Fibroblast of gingiva (primary cell): ENCODE data around the gene MYOC.
"Not testable (repeated sequence)": the region's sequence is repeated elsewhere in the genome, so short reads cannot be mapped to it uniquely, and the experiment has no call there.

Source experiments
- DNase-seq: peaks from one replicate; pipeline ENCODE4 v3.0.0-alpha.2; 2011; ENCODE audit warnings: low read depth

MYOC gene

GRCh38 chr1:171652234-171652822, at the start of gene MYOC:
MYOC (minus strand) TSS chr1:171652688; CDS start chr1:171652611, 77 bp downstream.
- DNase-seq, result no peak

DNA sequence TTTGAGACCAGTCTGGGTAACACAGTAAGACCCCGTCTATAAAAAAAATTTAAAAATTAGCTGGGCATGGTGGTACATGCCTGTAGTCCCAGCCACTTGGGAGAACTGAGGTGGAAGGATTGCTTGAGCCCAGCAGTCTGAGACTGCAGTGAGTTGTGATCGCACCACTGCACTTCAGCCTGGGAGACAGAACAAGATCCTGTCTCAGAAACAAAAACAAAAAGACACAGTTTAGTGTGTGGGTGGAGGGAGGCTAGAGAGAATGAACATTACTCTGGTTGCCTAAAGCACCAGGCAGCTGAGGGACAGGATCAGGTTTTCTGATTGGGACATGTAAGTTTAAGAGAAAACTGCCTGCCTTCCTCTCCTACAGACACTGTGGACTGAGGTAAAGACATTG, 47.0 kb upstream of the MYOC start:
- DNase-seq, result no peak

DNA sequence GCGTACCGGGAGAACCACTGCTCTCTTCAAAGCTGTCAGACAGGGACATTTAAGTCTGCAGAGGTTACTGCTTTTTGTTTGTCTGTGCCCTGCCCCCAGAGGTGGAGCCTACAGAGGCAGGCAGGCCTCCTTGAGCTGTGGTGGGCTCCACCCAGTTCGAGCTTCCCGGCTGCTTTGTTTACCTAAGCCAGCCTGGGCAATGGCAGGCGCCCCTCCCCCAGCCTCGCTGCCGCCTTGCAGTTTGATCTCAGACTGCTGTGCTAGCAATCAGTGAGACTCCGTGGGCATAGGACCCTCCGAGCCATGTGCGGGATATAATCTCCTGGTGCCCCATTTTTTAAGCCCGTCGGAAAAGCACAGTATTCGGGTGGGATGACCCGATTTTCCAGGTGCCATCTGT, 43.3 kb upstream of the MYOC start:
- DNase-seq, result not testable (repeated sequence)

DNA sequence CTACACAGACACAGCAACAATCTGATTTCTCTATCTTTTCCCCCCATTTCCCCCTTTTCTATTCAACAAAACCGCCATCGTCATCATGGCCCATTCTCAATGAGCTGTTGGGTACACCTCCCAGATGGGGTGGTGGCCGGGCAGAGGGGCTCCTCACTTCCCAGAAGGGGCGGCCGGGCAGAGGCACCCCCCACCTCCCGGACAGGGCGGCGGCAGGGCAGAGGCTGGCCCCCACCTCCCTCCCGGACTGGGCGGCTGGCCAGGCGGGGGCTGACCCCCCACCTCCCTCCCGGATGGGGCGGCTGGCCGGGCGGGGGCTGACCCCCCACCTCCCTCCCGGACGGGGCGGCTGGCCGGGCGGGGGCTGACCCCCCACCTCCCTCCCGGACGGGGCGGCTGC, 41.1 kb upstream of the MYOC start:
- DNase-seq, result not testable (repeated sequence)

GRCh38 chr1:171683870-171684269, 31.4 kb upstream of the MYOC start:
- DNase-seq, result no peak

DNA sequence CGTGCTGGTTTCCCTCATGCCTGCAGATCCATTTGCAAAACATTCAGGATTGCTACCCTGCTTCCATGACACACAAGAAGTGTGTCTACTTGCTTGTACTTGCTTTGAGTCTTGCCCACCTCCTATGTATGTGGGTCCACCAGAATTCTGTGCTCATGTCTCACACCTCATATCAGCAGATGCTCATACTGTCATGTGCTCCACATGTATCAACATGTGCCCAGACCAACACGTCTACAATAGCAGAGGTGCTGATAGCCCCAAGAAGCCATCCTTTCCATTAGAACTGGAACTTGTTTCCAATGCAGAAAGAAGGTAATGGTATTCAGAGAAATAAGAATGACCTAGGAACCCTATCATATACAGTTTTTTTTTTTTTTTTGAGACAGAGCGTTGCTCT, 27.9 kb upstream of the MYOC start:
- no peak for DNase-seq

GRCh38 chr1:171676823-171677222, 24.3 kb upstream of the MYOC start:
- DNase-seq, result no peak

- peak; percentile 11 for DNase-seq
Measured at GRCh38 chr1:171674431-171675405, 22.2 kb upstream of the MYOC start.

DNA sequence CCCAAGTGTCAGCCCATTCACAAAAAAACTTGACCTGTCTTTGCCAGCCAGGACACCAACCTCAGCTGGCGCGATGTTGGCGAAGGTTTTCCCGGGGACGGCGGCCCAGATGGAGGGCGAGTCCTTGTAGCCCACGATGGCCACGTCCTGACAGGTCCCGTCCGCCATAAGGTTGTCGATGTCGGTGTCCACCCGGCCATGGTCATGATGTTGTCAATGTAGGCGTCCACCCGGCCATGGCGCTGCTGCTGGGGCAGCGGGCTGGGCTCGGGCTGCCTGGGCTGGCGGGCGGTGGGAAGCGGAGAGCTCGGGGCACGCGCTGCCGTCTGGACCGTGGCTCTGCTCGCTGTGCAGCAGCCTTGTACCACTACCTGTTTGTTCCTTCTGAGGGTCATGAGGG, 18.3 kb upstream of the MYOC start:
- no peak for DNase-seq

DNA sequence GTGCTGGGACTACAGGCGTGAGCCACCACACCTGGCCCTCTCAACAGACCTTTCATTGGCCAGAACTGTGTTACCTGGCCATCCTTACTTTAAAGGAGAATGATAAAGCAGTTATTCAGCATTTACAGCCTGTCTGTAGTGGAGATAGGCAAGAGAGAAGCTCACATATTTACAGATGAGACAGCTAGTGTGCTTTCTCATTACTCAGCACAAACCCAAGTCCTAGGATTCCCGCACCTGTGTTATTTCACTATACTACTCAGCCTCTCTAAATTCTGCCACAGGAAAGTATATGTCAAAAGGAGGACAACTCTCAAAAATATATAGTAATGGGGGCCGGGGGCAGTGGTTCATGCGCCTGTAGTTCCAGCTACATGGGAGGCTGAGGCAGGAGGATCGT, 15.9 kb upstream of the MYOC start:
- no peak for DNase-seq

- no peak for DNase-seq
Measured at GRCh38 chr1:171666114-171666769, 13.8 kb upstream of the MYOC start.

DNA sequence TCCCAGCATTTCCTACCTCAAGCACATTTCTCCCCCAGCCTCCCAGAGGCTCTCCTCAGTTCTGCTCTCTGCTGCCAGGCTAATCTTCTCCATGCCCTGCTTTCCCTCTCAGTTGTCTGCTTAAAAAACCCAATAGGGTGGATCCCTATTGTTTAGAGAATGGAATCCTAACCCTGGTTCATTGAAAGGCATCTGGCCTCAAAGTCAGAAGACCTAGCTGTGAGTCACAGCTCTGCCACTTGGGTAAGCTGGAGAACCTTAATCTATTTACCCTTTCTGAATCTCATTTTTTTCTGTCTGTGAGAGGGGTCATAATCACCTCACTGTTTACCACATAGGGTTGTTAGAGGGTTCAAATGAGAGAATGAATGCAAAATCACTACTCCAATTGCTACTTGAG, 12.5 kb upstream of the MYOC start:
- DNase-seq, result no peak

- no peak for DNase-seq
Measured at GRCh38 chr1:171663854-171664575, 11.5 kb upstream of the MYOC start.

GRCh38 chr1:171663036-171663853, 10.8 kb upstream of the MYOC start:
- no peak for DNase-seq

GRCh38 chr1:171661076-171661650, 8.7 kb upstream of the MYOC start:
- no peak for DNase-seq

DNA sequence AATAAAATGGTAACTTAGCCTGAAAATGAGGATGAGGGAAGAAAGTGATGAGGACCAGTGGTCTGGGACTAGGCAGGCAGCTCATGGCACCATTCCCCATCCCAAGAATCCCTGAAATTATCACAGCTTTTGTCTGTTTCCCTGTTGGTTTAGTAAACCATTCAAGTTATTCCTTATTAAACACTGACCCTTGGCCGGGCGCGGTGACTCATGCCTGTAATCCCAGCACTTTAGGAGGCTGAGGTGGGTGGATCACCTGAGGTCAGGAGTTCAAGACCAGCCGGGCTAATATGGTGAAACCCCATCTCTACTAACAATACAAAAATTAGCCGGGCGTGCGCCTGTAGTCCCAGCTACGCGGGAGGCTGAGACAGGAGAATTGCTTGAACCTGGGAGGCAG, 3.7 kb upstream of the MYOC start:
- not testable (repeated sequence) for DNase-seq

GRCh38 chr1:171655746-171656116, 3.2 kb upstream of the MYOC start:
- DNase-seq, result no peak

DNA sequence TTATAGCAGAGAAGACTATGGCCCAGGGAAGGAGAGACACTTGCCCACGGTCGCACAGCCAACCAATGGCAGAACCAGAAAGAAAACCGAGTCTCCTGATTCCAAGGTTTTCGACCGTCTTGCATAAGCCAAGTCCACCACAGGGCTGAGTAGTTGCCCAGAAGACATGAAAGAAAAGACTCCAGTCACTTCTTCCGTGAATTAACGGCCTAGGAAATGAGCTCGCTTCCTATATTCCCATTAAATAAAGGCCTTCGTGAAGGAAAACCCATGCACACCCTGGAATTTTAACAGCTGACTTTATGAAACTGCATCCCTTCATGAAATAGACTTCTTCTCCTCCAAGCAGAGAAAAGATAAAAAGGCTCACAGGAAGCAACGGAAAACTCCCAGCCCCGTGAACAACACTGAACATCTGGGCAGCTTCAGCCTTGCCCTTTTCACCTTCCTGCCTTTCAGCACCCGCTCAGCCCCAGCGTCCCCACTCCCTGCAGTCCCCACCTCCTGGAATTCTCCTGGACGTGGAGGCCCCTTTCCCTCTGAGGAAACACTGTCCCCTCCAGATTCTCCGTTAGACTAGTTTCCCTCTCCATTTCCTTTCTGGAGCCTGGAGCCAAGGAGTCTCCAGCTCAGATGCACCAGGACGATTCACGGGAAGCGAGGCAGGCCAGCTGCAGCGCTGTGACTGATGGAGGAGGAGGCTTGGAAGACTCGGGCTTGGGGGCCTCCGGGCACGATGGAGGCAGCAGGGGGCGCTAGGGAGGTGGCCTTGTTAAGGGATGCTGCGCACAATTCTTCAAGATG, 2.7 kb upstream of the MYOC start:
- DNase-seq, result peak; percentile 27

DNA sequence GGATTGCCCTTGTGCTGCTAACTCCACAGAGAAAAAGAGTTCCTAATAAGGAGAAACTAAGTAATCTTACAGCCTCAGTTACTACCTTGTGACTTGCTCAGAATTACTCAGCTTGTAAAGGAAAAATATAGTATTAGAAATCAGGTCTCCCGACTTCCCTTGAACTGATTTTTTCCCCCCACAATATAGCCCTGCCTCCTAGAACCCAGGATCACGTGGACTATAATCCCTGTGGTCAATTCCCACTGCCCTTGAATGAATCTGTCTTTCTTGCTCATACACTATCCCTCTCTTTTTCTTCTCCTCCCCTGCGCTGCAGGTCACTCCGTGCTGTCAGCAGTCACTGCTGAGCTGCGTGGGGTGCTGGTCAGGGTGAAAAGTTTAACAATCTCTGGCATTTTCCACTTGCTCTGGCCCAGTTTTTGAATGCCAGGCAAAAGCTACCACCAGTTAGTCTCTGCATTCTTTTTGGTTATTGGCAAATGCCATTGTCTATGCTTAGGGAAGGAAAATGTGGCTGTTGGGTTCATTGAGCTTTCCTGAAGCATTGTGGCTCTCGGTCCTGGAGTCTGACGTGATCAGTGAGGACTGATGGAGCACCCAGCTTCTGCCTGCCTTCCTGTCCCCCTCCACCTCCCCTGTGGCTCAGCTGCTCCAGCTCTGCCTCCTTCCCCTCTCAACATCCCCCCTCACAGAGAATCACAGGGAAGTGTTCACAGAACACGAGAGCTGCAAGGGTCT, 1.9 kb upstream of the MYOC start:
- DNase-seq, result peak; percentile 42
